IPS DF 19.7 (cell line): ENCODE data around the gene NCAPD3.
"Not testable (repeated sequence)": the region's sequence is repeated elsewhere in the genome, so short reads cannot be mapped to it uniquely, and the experiment has no call there.

Experiments
- DNase-seq: peaks from one replicate; pipeline ENCODE4 v3.0.0-alpha.2; 2013; ENCODE audit warnings: low read depth, low spot score

The NCAPD3 gene

DNA sequence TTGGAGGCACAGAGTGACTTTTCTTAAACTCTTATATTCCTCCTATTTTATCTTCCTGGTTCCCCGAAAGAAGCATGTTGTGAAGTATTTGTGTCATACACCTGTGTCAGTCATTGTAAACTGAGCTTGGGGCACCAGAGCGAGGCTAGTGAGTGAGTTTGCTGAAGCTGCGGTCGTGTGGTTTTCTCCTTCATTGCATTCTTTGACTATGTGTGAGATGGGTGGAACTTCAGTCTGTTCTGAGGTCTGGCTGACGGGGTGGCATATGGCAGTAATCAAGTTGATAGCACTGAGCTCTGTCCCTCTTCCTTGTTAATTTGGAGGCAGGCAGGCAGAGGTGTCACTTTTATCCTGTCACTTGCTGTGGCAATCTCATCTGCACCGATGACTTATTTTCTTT is 4.9 kb upstream of the NCAPD3 start:
- no peak for DNase-seq

DNA sequence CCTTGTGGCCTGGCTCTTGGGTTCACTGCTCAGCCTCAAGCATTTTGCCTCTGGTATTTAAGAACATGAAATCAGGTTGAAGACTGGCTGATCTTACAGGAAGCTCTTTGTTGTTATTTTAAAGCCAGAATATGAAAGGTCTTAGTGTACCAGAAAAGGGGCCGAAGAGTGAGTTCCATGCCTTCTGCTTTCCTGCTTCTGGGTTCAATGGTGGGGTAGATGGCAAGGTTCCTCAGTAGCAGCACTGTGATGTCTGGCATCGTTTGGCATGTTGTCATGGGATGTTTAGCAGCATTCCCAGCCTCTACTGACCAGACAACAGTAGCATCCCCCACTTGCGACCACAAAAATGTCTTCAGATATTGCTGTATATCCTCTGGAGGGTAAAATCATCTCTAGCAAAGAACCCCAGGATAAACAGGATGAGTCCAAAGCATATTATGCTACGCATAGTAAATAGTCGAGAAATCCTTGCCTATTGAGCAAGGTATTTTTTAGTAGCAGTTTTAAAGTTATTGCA is 3.1 kb upstream of the NCAPD3 start:
- no peak for DNase-seq

DNA sequence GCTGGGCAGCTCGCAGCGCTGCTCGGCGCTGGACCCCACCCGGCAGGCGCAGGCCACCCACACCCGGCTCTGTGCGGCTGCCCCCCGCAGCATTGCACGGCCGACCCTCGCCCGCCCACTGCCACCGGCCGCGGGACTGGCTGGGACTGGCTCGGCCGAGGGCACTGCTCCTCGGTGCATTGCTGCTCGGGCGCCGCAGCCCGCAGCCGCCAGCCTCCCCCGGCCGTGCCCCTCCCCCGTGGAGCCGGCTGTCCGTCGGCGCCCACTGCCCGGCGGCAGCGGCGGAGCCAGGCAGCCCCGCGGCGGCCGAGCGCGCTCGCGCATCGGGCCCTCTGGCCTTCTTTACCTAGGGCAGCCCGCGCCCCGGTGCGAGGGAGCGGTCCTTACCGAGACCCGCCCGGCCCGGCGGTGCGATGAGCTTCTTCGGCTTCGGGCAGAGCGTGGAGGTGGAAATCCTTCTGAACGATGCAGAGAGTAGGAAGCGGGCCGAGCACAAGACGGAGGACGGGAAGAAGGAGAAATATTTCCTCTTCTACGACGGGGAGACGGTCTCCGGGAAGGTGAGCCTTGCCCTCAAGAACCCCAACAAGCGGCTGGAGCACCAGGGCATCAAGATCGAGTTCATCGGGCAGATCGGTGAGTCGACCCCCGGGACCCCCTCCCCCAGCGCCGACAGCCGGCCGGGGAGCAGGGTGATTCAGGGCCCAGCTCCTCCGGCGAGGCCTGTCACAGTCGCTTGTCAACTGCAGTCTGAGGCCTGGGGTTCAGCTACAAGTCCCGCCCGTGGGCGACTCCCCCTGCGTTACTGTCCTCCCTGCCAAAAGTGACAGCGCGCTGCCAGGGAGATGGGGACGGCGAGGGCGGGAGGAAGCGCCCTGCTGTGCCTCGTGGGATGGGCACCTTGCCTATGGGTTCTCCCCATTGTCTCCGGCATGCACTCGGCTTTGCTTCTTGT is 1.2 kb upstream of the NCAPD3 start:
- no peak for DNase-seq

DNA sequence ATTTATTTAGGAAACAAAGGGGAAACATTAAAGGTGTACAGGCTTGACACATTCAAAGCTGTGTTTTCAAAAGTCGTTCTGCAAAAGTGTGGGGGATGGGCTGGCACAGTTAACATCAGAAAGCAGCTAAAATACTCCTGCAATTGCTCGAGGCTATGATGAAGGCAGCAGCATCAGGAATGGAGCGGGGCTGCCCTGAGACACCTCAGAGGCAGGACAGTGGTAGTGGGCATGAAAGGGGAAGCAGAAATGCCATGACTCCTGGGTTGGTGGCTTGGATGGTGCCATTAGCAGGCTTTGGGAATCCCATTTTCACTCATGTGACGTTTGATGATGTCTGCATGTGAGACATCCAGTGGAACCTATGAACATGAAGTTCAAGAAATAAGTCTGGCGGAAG is 646 bp downstream of the NCAPD3 start:
- no peak for DNase-seq

- no peak for DNase-seq
Measured at GRCh38 chr11:134216816-134217215, 7.0 kb downstream of the NCAPD3 start.

GRCh38 chr11:134215836-134216235 is 7.9 kb downstream of the NCAPD3 start:
- DNase-seq: no peak

DNA sequence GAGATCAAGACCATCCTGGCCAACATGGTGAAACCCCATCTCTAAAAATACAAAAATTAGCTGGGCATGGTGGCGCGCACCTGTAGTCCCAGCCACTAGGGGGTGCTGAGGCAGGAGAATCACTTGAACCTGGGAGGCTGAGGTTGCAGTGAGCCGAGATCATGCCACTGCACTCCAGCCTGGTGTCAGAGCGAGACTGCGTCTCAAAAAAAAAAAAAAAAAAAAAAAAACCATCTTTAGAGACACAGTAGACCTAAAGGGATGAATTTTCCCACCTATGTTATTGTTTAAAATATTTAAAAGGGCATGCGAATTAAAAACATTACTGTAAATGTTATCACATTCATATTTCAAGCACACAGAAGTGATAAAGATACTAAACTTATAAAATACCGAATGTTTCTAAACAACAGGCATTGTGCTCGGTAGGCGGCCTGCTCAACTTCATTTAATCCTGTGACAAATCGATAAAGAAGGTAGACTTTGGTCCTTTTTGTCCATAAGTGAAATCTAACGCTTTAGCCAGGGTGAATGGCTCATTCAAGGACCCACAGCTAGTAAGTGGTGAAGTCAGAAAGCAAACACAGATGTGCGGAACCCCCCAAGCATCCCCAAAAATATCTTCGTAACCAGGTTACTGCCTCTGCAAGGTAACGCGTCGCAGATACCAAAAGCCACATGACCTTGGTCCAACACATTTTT is 16.1 kb downstream of the NCAPD3 start:
- no peak for DNase-seq

DNA sequence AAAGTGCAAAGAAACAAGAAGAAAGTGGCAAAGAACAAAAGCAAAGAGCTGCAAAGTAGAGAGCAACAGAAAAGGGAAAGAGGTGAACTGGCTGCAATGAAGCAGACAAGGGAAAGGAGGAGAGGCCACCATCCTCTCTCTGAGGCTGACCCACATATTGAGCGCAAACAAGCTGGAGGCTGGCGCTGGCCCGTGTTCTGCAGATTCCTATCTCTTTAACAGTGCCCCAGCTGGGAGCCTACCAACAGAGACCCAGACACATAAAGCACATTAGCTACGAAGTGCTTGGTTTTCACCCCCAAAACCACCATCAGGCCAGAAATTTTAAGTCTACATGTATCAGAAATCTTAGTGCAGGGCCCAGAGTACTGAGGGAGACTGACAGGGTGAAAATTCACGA is 17.6 kb downstream of the NCAPD3 start:
- no peak for DNase-seq

GRCh38 chr11:134205729-134206128 is 18.0 kb downstream of the NCAPD3 start:
- DNase-seq: no peak

GRCh38 chr11:134202661-134203060 is 21.1 kb downstream of the NCAPD3 start:
- DNase-seq: no peak

- DNase-seq: no peak
Measured at GRCh38 chr11:134200688-134201087, 23.1 kb downstream of the NCAPD3 start.

- DNase-seq: no peak
Measured at GRCh38 chr11:134199531-134199930, 24.2 kb downstream of the NCAPD3 start.

- DNase-seq: no peak
Measured at GRCh38 chr11:134196756-134197155, 27.0 kb downstream of the NCAPD3 start.

DNA sequence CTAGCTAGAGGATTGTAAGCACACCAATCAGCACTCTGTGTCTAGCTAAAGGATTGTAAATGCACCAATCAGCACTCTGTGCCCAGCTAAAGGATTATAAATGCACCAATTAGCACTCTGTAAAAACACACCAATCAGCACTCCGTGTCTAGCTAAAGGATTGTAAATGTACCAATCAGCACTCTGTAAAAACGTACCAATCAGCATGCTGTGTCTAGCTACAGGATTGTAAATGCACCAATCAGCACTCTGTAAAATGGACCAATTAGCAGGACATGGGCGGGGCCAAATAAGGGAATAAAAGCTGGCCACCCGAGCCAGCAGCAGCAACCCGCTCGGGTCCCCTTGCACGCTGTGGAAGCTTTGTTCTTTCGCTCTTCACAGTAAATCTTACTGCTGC is 35.7 kb downstream of the NCAPD3 start:
- DNase-seq: not testable (repeated sequence)

- no peak for DNase-seq
Measured at GRCh38 chr11:134181707-134182106, 42.1 kb downstream of the NCAPD3 start.

GRCh38 chr11:134178032-134178674 is 45.6 kb downstream of the NCAPD3 start:
- no peak for DNase-seq

GRCh38 chr11:134176284-134176683 is 47.5 kb downstream of the NCAPD3 start:
- DNase-seq: no peak

- DNase-seq: no peak
Measured at GRCh38 chr11:134173296-134173695, 50.5 kb downstream of the NCAPD3 start.

GRCh38 chr11:134171951-134172350 is 51.8 kb downstream of the NCAPD3 start:
- no peak for DNase-seq

DNA sequence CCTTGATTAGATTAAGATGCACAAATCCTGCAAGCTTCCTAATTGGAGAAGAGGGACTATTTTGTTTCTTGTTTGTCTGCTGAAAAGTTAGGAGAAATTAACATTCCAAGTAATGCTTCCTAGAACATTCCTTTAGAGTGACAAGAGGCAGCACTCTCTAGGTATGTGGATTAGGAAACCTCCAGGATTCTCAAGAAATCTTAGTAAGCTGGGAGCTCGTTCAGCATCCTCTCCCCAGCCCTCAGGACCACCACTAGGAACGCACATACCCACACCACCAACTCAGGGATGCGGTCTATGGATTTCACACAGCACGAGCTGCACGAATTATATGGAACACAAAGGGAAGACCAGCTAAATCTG is 52.9 kb downstream of the NCAPD3 start:
- no peak for DNase-seq

DNA sequence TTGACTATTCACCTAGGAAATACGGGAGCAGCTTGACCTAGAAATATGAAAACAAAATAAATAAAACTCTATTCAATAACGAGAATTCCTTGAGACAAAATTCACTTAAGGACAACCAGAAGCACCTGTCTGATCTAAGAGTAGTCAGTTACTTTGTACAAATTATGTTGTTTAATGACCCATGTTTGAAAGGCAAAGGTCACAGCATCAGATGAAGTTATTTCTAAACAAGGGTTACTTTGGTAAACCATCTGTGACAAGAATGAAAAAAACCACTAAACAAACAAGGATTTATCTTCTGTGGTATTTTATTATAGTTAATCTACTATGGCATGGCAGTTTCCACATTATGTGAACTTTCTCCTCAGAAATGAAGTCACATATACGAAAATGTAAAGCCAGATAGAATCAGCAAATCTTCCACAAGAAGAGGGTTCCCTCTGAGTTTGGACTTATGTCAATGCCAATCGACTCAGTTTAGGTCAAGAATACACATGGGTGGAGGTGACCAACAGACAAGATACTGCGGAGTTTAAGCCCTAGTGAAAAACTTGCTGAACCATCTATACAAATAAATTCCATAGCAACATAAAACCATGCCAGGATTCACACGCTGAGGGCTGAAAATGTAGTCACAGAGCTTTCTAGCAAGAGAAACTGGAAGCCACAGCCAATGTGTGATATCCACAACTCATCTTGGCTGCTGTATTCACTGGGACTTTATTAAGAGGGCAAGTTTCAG is 53.4 kb downstream of the NCAPD3 start:
- no peak for DNase-seq
